Activated B cell treated with CpG ODN at 0.5 μM for 24 hours (primary cell): ENCODE measurements around the gene KCNJ18. TPM values are rescaled to one million over a fixed set of nuclear protein-coding genes. Genes with fewer than 3 reads are reported as not detected.
"Not testable (repeated sequence)": the region's sequence is repeated elsewhere in the genome, so short reads cannot be mapped to it uniquely, and the experiment has no call there.

ENCODE experiments used
- ATAC-seq: fragments of 200-7000 bp; cut with Tn5 transposase; one replicate; pipeline ENCODE4 v1.10.0; 2021; ENCODE audit warnings: low read depth, mild to moderate bottlenecking, moderate library complexity
- CTCF ChIA-PET: fragments of 350-600 bp; sonication (Branson Sonifier 250); formaldehyde crosslinking; loops from one replicate; lab custom pipeline; 2021; ENCODE audit warnings: antibody characterized with exemption; lab: Charles Lee
- POLR2A ChIA-PET: fragments of 350-600 bp; sonication (Branson Sonifier 250); formaldehyde crosslinking; loops from one replicate; lab custom pipeline; 2021; ENCODE audit warnings: antibody characterized with exemption; lab: Charles Lee
- DNase-seq: peaks from one replicate; pipeline ENCODE4 v3.0.0; 2022
- H3K27ac Mint-ChIP-seq: one replicate; pipeline ENCODE4 v1.8.0; 2020; ENCODE audit warnings: mixed read lengths
- H3K27me3 Mint-ChIP-seq: one replicate; pipeline ENCODE4 v1.8.0; 2021; ENCODE audit warnings: mixed read lengths
- H3K36me3 Mint-ChIP-seq: one replicate; pipeline ENCODE4 v1.8.0; 2021; ENCODE audit warnings: low read depth, mixed read lengths
- H3K4me1 Mint-ChIP-seq: one replicate; pipeline ENCODE4 v1.8.0; 2021; ENCODE audit warnings: mixed read lengths
- H3K4me3 Mint-ChIP-seq: one replicate; pipeline ENCODE4 v1.8.0; 2020; ENCODE audit warnings: mild to moderate bottlenecking, mixed read lengths
- H3K9me3 Mint-ChIP-seq: one replicate; pipeline ENCODE4 v1.8.0; 2020; ENCODE audit warnings: mixed read lengths
- intact Hi-C: fragments of 100-400 bp; cut with micrococcal nuclease; formaldehyde crosslinking; loops from one replicate; pipeline ENCODE4 v1.15.1; 2024
- total RNA-seq: library from RNA; stranded (reverse); gene quantifications from 2 replicates; pipeline ENCODE4 v1.2.3, GENCODE V29; 2022

KCNJ18 gene
- not detected in 2 replicates for total RNA-seq

GRCh38 chr17:21691883-21692703 is at the start of gene KCNJ18:
TSS of gene KCNJ18 (plus strand) at chr17:21692523. CDS start at chr17:21702787, 10,264 bp downstream.
- ATAC-seq, CTCF ChIA-PET, H3K27me3 Mint-ChIP-seq, H3K36me3 Mint-ChIP-seq, H3K4me1 Mint-ChIP-seq, intact Hi-C loops, POLR2A ChIA-PET, H3K4me3 Mint-ChIP-seq, DNase-seq, H3K9me3 Mint-ChIP-seq, H3K27ac Mint-ChIP-seq: not testable (repeated sequence)

- ATAC-seq, H3K27me3 Mint-ChIP-seq, CTCF ChIA-PET, intact Hi-C loops, DNase-seq, H3K9me3 Mint-ChIP-seq, H3K36me3 Mint-ChIP-seq, H3K4me1 Mint-ChIP-seq, H3K27ac Mint-ChIP-seq, POLR2A ChIA-PET, H3K4me3 Mint-ChIP-seq: not testable (repeated sequence)
Observed at GRCh38 chr17:21648125-21648524, 44.2 kb upstream of the KCNJ18 start.

- POLR2A ChIA-PET, H3K27ac Mint-ChIP-seq, DNase-seq, H3K9me3 Mint-ChIP-seq, H3K4me1 Mint-ChIP-seq, CTCF ChIA-PET, H3K36me3 Mint-ChIP-seq, ATAC-seq, H3K4me3 Mint-ChIP-seq, H3K27me3 Mint-ChIP-seq, intact Hi-C loops: not testable (repeated sequence)
Observed at GRCh38 chr17:21650043-21650442, 42.3 kb upstream of the KCNJ18 start.

GRCh38 chr17:21652049-21652448 is 40.3 kb upstream of the KCNJ18 start:
- H3K4me3 Mint-ChIP-seq, H3K27ac Mint-ChIP-seq, POLR2A ChIA-PET, ATAC-seq, DNase-seq, H3K36me3 Mint-ChIP-seq, intact Hi-C loops, H3K27me3 Mint-ChIP-seq, H3K4me1 Mint-ChIP-seq, H3K9me3 Mint-ChIP-seq, CTCF ChIA-PET: not testable (repeated sequence)

GRCh38 chr17:21653211-21653610 is 39.1 kb upstream of the KCNJ18 start:
- not testable (repeated sequence) for H3K4me3 Mint-ChIP-seq

GRCh38 chr17:21656518-21657309 is 35.6 kb upstream of the KCNJ18 start:
- H3K36me3 Mint-ChIP-seq, POLR2A ChIA-PET, intact Hi-C loops, DNase-seq, H3K4me1 Mint-ChIP-seq, H3K27ac Mint-ChIP-seq, CTCF ChIA-PET, H3K27me3 Mint-ChIP-seq, H3K9me3 Mint-ChIP-seq, H3K4me3 Mint-ChIP-seq, ATAC-seq: not testable (repeated sequence)

More at GRCh38 chr17:21653211-21653610, 39.1 kb upstream of the KCNJ18 start:
- DNase-seq, H3K4me1 Mint-ChIP-seq, H3K9me3 Mint-ChIP-seq, H3K27me3 Mint-ChIP-seq, intact Hi-C loops, CTCF ChIA-PET, POLR2A ChIA-PET, H3K27ac Mint-ChIP-seq, H3K36me3 Mint-ChIP-seq, ATAC-seq: not testable (repeated sequence)

- DNase-seq, CTCF ChIA-PET, ATAC-seq, H3K4me3 Mint-ChIP-seq, H3K9me3 Mint-ChIP-seq, H3K27ac Mint-ChIP-seq, H3K4me1 Mint-ChIP-seq, H3K36me3 Mint-ChIP-seq, intact Hi-C loops, POLR2A ChIA-PET, H3K27me3 Mint-ChIP-seq: not testable (repeated sequence)
Observed at GRCh38 chr17:21659635-21660034, 32.7 kb upstream of the KCNJ18 start.

GRCh38 chr17:21661455-21661854 is 30.9 kb upstream of the KCNJ18 start:
- not testable (repeated sequence) for ATAC-seq

GRCh38 chr17:21663166-21663565 is 29.2 kb upstream of the KCNJ18 start:
- intact Hi-C loops, H3K27ac Mint-ChIP-seq, CTCF ChIA-PET, ATAC-seq, H3K4me1 Mint-ChIP-seq, H3K9me3 Mint-ChIP-seq, POLR2A ChIA-PET, H3K36me3 Mint-ChIP-seq, H3K27me3 Mint-ChIP-seq, H3K4me3 Mint-ChIP-seq, DNase-seq: not testable (repeated sequence)

More at GRCh38 chr17:21661455-21661854, 30.9 kb upstream of the KCNJ18 start:
- H3K4me1 Mint-ChIP-seq, POLR2A ChIA-PET, intact Hi-C loops, CTCF ChIA-PET, H3K36me3 Mint-ChIP-seq, H3K27me3 Mint-ChIP-seq, H3K9me3 Mint-ChIP-seq, H3K4me3 Mint-ChIP-seq, H3K27ac Mint-ChIP-seq, DNase-seq: not testable (repeated sequence)

- ATAC-seq, DNase-seq, H3K27me3 Mint-ChIP-seq, CTCF ChIA-PET, H3K9me3 Mint-ChIP-seq, H3K36me3 Mint-ChIP-seq, H3K27ac Mint-ChIP-seq, intact Hi-C loops, H3K4me3 Mint-ChIP-seq, H3K4me1 Mint-ChIP-seq, POLR2A ChIA-PET: not testable (repeated sequence)
Observed at GRCh38 chr17:21663614-21664474, 28.5 kb upstream of the KCNJ18 start.

- H3K27ac Mint-ChIP-seq, DNase-seq, POLR2A ChIA-PET, CTCF ChIA-PET, H3K4me1 Mint-ChIP-seq, intact Hi-C loops, ATAC-seq, H3K36me3 Mint-ChIP-seq, H3K27me3 Mint-ChIP-seq, H3K9me3 Mint-ChIP-seq, H3K4me3 Mint-ChIP-seq: not testable (repeated sequence)
Observed at GRCh38 chr17:21665171-21665570, 27.2 kb upstream of the KCNJ18 start.
